Stimulated activated CD4-positive, alpha-beta T cell treated with anti-CD3 and anti-CD28 coated beads, Interleukin-1b, Interleukin-23, amount 100 ng/mL, for 1 hour (primary cell): Measurements from ENCODE around the gene PTPRN2.
"Not testable (repeated sequence)": the region's sequence is repeated elsewhere in the genome, so short reads cannot be mapped to it uniquely, and the experiment has no call there.

ENCODE experiments used
- DNase-seq, 2 donors: peaks; one replicate each; pipeline ENCODE4 v3.0.0-alpha.2; 2020; ENCODE audit warnings: low read depth in 2 of 2

Gene PTPRN2

DNA sequence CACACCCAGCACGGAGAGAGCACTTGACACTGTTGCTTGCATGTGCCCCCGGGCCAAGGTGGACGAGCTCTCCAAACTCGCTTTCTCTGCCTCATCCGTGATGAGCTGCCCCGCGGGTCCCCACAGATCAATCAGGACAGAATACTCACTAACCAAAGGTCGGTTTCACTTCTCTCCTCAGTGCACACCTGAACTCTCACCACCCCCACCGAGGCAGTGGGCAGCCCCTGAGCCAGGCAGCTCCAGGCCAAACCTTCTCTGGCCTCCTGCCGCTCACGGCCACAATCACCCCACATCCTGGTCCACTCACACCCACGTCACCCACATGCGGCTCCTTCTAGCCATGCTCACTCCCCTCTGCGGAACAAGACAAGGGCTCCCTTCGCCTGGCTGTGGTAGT lies 806.9 kb downstream of the PTPRN2 start:
- DNase-seq = no peak

DNA sequence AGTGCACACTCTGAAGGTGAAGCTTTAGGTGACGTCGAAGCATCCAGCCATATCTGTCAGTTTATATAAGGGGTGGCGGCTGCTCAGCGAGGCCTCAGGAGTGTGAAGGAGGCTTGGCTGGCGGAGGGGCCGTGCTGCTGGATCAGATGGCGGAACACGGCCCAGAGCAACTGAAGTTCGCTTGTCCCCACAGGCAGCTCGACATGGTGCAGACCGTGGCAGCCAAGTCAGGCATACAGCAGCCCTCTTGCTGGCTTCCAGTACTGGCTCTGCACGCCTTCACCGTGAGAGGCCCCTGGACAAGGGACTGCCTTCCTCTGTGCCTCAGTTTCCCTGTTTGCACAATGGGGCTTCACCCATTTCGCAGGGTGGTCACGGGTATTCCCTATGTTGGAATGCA lies 807.3 kb downstream of the PTPRN2 start:
- no peak for DNase-seq

DNA sequence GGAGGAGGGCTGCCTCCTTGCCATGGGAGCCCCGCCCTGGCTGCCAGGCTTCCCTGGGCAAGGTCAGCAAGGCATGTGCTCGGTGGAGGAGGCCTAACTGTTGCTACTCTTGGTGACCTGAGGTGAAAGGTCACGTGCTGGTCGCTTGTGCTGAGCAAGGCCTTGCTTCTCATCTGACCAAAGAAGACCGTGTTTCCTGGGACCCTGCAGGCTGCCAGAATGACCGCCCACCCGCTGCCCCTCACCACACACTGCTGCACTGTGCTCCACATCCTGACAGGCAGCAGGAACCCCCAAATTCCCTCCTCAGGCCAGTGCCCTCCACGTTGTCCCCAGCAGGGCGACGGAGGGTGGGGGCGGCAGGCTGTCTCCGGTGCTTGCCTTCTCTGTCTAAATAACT lies 808.4 kb downstream of the PTPRN2 start:
- DNase-seq = no peak

DNA sequence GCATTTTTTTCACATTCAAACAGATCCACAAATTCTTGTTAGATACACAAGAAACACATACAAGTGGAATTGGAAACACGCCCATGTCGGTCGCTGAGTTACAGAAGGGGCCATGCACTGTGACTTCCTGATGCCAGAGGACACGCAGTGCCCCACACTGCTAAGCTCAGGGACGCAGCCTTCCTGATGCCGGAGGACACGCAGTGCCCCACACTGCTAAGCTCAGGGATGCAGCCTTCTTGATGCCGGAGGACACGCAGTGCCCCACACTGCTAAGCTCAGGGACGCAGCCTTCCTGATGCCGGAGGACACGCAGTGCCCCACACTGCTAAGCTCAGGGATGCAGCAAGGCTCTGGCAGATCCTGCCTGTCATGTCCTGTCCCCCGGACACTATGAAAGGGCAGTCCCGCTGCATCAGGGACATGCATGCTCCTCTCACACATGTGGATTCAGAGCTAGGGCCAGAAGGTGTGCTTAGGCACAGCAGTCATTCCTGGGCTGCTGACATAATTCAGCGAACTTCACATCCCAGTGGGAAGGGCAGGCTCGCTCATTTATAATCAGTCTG lies 810.3 kb downstream of the PTPRN2 start:
- DNase-seq = not testable (repeated sequence)

DNA sequence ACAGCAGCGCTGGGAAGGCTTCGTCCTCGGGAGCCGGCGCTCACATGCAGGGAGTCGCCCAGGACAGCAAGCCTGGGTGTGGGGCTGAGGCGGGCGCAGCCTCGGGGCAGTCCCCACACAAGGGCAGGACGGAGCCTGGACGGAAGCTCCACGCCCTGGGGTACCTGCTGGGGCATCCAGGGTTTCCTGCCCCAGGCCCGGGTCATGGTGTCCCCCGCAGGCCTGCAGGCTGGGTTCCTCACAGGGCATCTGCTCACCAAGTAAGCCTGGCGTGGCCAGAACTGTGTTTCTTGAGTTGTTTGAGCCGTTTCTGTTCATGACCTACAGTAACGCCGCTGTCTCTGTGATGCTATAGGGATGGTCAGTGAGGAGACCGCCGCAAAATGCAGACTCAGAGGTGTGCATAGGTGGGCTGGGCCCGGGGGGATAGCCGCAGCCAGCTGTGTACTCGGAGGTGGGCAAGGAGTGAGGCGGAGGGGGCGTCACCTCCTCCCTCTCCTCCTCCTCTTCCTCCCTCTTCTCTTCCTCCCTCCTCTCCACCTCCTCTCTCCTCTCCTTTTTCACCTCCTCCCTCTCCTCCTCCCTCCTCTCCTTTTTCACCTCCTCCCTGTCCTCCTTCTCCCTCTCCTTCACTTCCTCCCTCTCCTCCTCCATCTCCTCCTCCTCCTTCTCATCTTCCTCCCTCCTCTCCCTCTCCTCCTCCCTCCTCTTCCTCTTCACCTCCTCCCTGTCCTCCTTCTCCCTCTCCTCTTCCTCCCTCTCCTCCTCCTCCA lies 811.9 kb downstream of the PTPRN2 start:
- no peak for DNase-seq

DNA sequence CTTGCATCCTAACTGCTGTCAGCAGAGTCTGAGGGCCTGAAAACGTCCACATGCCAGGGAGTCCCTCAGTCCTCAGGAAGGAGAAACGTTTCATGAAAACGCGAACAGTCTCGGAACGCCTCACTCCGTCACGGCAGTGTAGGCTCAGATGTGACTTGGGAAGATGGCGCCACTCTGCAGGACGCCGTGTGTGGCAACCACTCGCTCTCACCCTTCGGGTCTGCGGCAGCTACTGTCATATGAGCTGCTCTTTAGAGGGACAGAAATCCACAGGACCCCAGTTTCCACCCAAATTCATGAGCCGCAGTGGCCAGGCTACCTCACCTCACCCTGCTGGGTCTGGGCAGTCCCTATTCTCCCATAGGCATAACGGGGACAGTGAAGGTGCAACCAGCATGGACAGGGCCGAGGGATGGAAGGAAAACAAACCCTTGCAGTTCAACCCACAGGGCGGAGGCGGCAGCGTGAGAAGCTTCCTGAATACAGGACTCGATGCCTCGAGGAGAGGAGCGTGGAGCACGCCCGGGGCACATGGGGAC lies 812.5 kb downstream of the PTPRN2 start:
- DNase-seq = no peak

DNA sequence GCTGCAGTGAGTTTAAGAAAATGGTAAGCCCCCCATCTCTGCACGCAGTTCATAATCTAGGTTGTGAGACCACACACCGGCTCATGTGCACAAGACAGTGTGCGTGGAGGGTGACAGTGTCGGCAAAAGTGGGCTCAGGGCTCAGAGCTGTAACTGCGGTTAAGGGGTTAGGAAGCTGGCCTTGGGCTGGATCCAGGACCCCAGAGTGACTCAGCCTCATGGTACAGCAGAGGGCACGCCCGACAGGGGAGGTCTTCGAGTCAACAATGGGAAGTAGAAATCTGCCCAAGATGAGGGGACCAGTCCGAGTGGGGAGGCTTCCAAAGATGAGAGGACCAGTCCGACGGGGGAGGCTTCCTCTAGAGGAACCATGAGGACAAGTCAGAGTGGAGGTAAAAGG lies 813.1 kb downstream of the PTPRN2 start:
- DNase-seq = no peak

DNA sequence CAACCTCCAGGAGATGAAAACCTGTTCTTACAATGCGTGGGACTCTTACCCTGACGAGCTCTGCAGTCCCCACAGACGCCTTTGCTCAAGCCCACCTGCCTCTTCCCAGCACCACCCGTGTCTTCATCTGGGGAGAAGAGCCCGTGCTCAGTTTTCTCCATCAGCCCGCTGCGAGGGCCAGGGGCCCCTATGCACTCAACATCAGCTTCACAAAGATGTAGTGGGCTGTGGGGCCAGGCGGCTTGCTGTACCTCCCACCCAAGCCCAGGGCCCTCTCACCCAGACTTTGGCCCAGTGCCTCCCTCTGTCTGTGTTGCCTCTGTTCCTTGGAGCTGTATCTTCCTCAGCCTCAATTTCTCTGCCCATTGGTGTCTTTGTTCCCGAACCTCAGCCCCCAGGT lies 814.3 kb downstream of the PTPRN2 start:
- no peak for DNase-seq

DNA sequence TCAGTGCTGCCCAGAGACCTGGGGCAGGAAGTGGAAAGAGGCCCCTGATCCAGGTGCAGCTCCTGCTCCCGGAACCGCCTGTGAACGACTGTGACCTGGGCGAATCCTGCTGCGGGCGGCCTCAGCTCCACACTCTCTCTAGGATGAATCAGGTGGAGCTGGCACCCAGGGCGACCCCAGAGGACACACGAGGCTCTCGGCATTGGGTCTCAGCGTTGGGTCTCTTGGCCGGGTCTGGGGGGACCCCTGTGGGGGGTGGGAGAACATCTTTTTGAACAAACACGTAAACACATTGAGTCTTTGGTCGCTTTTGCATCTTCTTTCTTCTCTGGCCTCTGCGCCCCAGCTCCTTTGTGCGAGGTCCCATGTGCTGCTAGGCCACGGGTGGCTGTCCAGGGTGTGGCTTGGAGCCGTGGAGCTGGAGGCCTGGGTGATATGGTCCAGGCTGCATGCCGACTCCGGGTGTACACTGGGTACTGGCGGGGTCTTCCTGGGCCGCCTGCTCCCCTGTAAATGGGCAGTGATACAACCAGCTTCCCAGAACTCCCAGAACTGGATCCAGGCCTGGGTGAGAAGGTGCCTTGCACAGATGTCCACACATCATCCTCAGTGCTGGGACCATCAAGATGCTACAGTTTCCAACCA lies 815.0 kb downstream of the PTPRN2 start:
- no peak for DNase-seq

DNA sequence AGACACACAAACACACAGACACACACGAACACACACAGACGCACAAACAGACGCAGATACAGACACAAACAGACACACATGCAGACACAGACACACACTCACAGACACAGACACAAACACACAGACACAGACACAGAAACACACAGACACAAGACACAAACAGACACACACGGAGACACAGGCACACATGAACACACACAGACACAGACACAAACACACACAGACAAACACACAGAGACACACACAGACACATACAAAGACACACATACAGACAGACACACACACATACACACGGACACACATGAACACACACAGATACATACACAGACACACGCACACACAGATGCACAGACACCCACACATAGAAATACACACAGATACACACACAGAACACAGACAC lies 815.9 kb downstream of the PTPRN2 start:
- no peak for DNase-seq

DNA sequence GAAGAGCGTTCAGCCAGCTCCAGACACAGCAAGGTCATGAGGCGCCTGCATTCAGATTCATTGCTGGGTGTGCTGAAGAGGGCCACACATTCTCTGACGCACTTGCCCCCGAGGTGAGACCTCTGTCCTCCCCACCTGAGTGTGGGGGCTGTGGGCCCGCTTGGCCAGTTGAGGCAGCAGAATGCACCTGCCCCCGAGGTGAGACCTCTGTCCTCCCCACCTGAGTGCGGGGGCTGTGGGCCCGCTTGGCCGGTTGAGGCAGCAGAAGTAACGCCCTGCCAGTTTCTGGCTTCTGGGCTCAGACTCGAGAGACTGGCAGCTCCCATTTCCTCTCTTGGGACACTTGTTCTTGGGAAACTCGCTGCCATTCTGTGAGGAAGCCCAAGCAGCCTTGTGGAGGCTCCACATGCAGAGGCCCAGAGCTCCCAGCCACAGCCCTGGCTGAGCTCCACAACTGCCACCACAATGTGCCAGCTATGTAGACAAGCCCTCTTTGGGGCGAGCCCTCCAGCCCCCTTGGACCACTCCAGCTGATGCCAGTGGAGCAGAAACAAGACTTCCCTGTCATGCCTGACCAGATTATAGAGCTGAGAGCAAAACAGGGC lies 816.8 kb downstream of the PTPRN2 start:
- no peak for DNase-seq

DNA sequence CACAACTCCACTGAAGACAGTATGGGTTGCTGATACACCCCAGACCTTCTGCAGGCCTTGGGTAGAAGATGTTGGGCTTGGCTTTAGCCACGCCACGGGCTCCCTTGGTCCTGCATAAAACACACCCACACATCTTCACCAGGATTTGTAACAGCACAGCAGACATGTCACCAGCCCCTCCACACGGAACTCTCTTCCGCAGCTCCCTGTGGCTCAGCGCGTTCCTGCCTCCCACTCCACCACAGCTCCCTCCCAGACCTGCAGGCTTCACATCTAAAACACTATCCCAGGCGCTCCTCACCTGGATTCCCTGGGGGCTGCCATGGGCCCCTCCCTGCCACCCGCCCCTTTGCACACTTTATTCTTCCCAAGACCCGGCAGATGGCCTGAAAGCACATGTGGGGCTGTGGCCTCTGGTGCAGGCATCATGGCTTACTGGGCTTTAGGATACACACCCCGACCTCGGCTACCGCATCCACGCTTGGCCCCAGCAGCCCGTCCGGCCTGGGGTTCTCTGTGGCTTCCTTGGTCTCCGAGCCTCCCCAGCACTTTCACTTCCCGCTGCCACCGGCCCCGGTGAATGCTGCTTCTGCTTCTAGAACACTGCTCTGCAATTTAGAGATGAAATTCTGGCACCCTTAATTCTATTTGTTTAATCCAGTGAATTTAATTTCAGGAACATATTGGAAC lies 818.0 kb downstream of the PTPRN2 start:
- no peak for DNase-seq

DNA sequence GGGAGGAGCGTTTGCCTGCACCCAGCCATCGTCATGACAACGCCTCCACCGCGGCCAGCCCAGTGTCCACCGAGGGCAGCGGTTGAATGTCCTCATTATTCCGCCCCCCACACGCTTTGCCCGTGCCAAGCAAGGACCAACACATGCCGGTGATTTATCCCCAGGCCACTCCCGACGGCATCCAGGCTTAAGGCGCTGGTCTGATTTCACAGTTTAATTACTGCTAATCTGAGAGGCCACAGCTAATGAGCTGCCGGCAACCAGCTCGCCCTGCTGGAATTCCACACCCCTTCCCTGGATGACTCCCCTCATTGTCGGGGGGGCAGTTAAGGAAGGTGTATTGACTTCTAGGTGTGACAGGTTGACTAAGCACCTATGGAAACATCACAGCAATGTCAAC lies 818.5 kb downstream of the PTPRN2 start:
- DNase-seq = no peak

DNA sequence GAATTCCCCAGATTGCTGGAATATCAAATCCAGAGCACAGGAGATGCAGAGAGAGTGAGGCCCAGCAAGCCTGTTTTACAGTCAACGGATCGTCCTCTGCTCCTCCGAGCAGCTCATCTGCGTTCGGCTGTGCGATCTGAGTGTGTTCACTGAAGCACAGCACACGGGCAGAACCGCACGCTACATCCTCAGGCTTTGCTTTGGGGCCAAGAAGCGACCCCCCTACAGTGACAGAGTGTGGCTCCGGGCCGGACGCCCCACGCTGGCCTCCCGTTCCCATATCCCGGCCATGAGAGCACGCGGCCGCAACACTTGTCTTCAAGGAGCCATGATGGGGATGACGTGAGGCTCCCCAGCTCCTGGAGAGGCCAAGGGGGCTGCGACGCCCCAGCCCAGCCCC lies 819.4 kb downstream of the PTPRN2 start:
- DNase-seq = no peak

DNA sequence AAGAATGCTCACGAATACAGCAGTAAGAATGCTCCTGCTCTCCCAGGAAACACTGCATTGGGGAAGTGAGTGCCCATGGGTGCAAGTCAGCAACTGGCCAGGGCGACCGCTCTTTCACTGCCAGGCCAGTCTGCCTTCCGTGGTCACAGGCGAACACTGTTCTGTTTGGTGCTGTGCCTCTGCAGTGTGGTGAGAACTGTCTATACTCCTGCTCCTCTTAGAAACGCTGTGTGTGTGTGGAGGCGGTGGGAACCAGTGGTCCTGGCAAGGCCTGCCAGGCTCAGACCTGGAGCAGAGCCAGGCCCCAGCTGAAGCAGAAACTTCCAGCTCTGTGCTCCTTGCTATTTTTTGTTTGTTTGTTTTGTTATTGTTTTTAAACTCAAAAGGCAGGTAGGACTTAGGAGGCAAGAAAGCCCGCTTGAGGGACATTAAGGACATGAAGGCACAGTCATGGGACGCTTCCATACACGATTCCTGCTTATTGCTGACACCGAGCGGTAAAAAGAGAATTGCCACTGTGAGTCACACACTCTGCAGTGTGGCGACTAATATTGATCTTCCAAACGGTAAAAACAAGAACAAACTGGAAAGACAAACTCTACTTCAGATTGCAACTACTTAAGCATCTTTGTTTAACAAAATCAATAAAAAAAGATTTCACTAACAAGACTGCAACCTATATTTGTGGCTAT lies 820.0 kb downstream of the PTPRN2 start:
- DNase-seq = no peak

DNA sequence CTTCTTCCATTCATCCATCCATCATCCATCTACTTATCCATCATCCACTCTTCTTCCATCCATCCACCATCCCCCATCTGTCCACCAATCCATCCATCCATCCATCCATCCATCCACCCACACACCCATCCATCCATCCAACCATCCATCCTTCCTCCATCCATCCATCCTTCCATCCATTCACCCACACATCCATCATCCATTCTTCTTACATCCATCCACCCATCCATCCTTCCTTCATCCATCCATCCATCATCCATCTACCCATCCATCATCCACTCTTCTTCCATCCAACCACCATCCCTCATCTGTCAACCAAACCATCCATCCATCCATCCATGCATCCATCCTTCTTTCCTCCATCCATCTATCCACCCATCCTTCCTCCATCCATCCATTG lies 821.5 kb downstream of the PTPRN2 start:
- no peak for DNase-seq

DNA sequence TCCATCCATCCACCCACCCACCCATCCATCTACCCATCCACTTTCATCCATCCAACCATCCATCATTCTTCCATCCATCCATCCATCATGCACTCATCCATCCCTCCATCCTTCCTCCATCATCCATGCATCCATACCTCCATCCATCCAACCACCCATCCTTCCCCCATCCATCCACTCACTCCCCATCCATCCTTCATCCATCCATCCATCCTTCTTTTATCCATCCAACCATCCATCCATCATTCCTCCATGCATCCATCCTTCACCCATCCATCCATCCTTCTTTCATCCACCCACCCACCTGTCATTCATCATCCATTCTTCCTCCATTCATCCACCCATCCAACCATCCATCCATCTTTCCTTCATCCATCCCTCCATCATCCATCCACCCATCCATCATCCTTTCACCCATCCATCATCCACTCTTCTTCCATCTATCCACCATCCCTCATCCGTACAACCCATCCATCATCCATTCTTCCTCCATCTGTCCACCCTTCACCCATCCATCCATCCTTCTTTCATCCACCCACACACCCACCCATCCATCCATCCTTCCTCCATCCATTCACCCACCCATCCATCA lies 822.6 kb downstream of the PTPRN2 start:
- DNase-seq = no peak

DNA sequence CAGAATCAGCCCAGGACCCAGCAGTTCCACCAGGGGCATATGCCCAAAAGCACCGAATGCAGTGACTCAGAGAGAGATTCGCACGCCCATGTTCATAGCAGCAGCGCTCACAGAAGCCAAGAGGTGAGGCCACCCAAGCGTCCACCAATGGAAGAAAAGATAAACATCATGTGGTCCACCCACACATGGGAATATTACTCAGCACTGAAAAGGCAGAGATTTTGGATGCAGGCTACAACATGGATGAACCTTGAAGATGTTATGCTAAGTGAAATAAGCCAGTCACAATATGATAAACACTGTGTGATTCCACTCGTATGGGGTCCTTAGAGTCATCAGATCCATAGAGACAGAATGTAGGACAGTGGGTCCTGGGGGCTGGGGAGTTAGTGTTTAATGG lies 823.4 kb downstream of the PTPRN2 start:
- DNase-seq = no peak

DNA sequence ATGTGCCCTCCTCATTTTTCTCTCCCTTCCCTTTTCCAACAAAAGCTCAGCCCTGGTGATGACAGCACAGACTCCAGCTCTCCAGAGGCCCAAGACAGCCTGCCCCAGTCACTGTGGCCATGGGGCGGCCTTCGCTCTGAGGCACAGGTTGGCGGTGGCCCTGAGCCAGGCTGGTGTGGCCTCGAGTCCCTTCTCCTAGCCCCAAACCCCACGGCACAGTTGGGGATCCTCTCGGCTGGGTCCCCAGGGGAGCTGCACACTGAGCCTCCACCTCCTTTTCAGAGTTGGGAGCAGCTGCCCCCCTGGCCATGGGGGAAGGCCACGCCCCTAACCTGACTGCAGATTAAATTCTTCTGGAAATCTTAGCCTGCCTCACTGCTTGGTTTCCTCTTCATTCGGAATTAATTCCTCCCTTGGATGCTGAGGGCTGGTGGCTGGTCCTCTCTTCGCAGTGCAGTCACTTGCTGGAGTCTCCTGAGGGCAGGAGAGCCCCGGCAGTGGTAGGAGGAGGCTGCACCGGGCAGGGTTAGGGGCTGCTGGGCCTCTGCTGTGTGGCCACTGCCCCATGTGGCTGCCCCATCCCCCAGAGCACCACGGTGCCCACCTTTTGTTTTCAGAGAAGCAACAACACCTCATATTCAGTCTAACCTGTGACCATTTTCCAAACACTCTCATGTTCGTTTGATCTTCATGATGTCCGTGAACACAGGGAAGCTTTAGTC lies 824.2 kb downstream of the PTPRN2 start:
- DNase-seq = no peak

DNA sequence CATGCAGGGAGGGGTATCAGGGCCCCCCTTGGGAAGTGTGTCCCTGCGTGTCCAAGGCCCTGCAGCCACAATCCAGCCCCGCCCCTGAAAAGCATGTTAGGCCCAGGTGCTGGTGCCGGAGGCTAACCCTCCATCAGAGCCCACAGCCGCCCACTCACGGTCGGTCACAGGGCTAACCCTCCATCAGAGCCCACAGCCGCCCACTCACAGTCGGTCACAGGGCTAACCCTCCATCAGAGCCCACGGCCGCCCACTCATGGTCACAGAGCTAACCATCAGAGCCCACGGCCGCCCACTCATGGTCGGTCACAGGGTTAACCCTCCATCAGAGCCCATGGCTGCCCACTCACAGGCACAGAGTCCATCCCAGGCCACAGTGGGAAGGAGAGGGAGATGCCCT lies 824.8 kb downstream of the PTPRN2 start:
- no peak for DNase-seq
